ENCODE results near the gene GSS.

DNA sequence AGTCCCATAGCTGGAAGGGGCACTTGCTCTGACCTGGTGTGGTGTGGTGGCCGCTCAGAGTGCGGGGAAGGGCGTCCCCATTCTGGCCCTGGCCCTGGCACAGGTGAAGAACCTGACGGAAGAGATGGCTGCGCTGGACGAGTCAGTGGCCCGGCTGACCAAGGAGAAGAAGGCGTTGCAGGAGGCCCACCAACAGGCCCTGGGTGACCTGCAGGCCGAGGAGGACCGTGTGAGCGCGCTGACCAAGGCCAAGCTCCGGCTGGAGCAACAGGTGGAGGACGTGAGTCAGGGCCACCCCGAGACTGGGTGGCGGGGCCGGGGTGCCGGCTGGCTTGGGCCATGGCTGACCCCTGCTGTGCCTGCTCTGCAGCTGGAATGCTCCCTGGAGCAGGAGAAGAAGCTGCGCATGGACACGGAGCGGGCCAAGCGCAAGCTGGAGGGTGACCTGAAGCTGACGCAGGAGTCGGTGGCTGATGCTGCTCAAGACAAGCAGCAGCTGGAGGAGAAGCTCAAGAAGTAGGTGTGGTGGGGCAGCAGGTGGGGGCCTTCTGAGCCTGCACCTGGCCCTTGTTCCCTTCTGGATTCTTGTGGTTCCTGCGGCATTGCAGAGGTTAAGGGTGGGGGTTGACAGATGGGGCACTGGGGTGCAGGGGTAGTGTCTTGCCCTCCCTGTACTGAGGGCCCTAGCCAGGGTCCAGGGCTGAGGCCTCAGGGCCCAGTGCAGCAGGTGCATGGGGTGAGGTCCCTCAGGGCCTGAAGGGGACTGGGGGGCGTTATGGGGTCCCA, 40.8 kb upstream of the GSS start:
- no peak for TF ChIP-seq CTCF (conservative IDR thresholded peaks at IDR 0.05; ENCODE audit: low read depth, low read length)
- no peak for TF ChIP-seq EZH2 (IDR thresholded peaks at IDR 0.05; ENCODE audit: borderline replicate concordance, low read depth, low read length, poor library complexity, severe bottlenecking)

All from A673 (cell line).